K562 (cell line): ENCODE results near the gene TMEM267. TPM values are rescaled to one million over a fixed set of nuclear protein-coding genes. Genes with fewer than 3 reads are reported as not detected.
"Not testable (repeated sequence)": the region's sequence is repeated elsewhere in the genome, so short reads cannot be mapped to it uniquely, and the experiment has no call there.

Experiments
- CXXC5 ChIP-seq: fragments of 250-450 bp; sonication (Bioruptor Pico); IDR thresholded peaks from 2 replicates; pipeline ENCODE4 v1.8.0; 2022; ENCODE audit warnings: inconsistent platforms, mild to moderate bottlenecking, moderate library complexity
- EP400 ChIP-seq: fragments of 450-650 bp; IDR thresholded peaks from 2 replicates; pipeline ENCODE4 v1.6.1; 2017; ENCODE audit warnings: antibody characterized with exemption, mild to moderate bottlenecking, moderate library complexity
- ESRRA ChIP-seq: fragments of 450-650 bp; IDR thresholded peaks from 2 replicates; pipeline ENCODE4 v1.6.1; 2014; ENCODE audit warnings: low read depth, mild to moderate bottlenecking, moderate library complexity, borderline replicate concordance
- FOXK2 ChIP-seq, 2 experiments: fragments of 450-650 bp; IDR thresholded peaks in 1 of 2; conservative IDR thresholded peaks in 1 of 2; 2 replicates each; pipeline ENCODE4 v1.6.1; 2016; ENCODE audit warnings: low read depth in 2 of 2, mild to moderate bottlenecking in 1 of 2
- GTF2A2 ChIP-seq: IDR thresholded peaks from 2 replicates; pipeline ENCODE4 v1.6.1; 2016; ENCODE audit warnings: mild to moderate bottlenecking, missing genetic modification characterization, missing compliant biosample characterization
- HDGF ChIP-seq: fragments of 450-650 bp; IDR thresholded peaks from 2 replicates; pipeline ENCODE4 v1.6.1; 2016
- NFRKB ChIP-seq: fragments of 450-650 bp; IDR thresholded peaks from 2 replicates; pipeline ENCODE4 v1.6.1; 2016; ENCODE audit warnings: low read depth
- NR4A1 ChIP-seq, 2 experiments: fragments of 250-450 bp in 1 of 2; fragments of 450-650 bp in 1 of 2; sonication (Bioruptor Pico) in 1 of 2; IDR thresholded peaks; 2 replicates each; pipeline versions ENCODE4 v1.4.0 to v1.6.1; 2016 to 2020; ENCODE audit warnings: mild to moderate bottlenecking in 2 of 2, missing compliant biosample characterization in 1 of 2, missing genetic modification characterization in 1 of 2, moderate library complexity in 1 of 2
- POLR2A ChIP-seq: fragments of 450-650 bp; conservative IDR thresholded peaks from 2 replicates; pipeline ENCODE4 v1.6.1; 2016
- SMAD4 ChIP-seq: fragments of 250-450 bp; sonication (Bioruptor Pico); conservative IDR thresholded peaks from 2 replicates; pipeline ENCODE4 v1.8.0; 2021; ENCODE audit warnings: inconsistent platforms, mild to moderate bottlenecking, moderate library complexity
- SOX6 ChIP-seq: fragments of 450-650 bp; IDR thresholded peaks from 2 replicates; pipeline ENCODE4 v1.6.1; 2014; ENCODE audit warnings: mild to moderate bottlenecking
- TAF7 ChIP-seq: fragments of 450-650 bp; IDR thresholded peaks from 2 replicates; pipeline ENCODE4 v1.6.1; 2016; ENCODE audit warnings: missing genetic modification characterization, missing compliant biosample characterization
- TAF9B ChIP-seq: fragments of 450-650 bp; IDR thresholded peaks from 2 replicates; pipeline ENCODE4 v1.6.1; 2018; ENCODE audit warnings: mild to moderate bottlenecking; ENCODE audit not compliant: partially characterized antibody
- polyA plus RNA-seq, 8 experiments: library from polyadenylated mRNA; depleted of rRNA in 4 of 8; stranded (reverse) in 5 of 8; unstranded in 3 of 8; fragments of >200 nt; fragmentation: Nextera tagmentation in 2 of 8; fragmentation: Illumina TruSeq in 1 of 8; extraction: Ambion mirVana in 2 of 8; extraction: Trizol in 1 of 8; gene quantifications; 2 replicates each; pipeline versions ENCODE4 v1.2.1 to v1.2.3, GENCODE V29; 2011 to 2014; ENCODE audit warnings: inconsistent platforms in 1 of 8, missing spikeins in 1 of 8
- total RNA-seq, 7 experiments: library from RNA; depleted of rRNA in 6 of 7; stranded (reverse); fragments of >200 nt in 6 of 7; fragmentation: Illumina TruSeq in 2 of 7; extraction: Trizol in 2 of 7; gene quantifications; 2 replicates each; pipeline versions ENCODE4 v1.2.1 to v1.2.3, GENCODE V29; 2011 to 2021; ENCODE audit warnings: low replicate concordance in 1 of 7
- TF ChIP-seq, protein P1 (sequence below): fragments of 450-650 bp; IDR thresholded peaks from 2 replicates; pipeline ENCODE4 v1.6.1; 2017; ENCODE audit warnings: antibody characterized with exemption, mild to moderate bottlenecking
- TF ChIP-seq, protein P2 (sequence below): sonication (generic); formaldehyde crosslinking; IDR thresholded peaks from 2 replicates; pipeline ENCODE4 v1.8.0; 2022; ENCODE audit warnings: mild to moderate bottlenecking, missing genetic modification reagents
- TF ChIP-seq, protein P3 (sequence below), 3 experiments: fragments of 200-800 bp in 1 of 3; sonication (Bioruptor generic) in 1 of 3; sonication (generic) in 1 of 3; formaldehyde crosslinking in 1 of 3; IDR thresholded peaks; 2 replicates each; pipeline versions ENCODE4 v1.6.1 to v1.8.0; 2016 to 2022; ENCODE audit warnings: mild to moderate bottlenecking in 2 of 3, missing compliant biosample characterization in 2 of 3, missing genetic modification characterization in 2 of 3, missing genetic modification reagents in 1 of 3

The TMEM267 gene
- total and polyA plus RNA-seq, 9 of the 15 experiments (the other 6 are each of a cell fraction or from before 2014, with no cell fraction given) = 8.1 to 61.1 (median 17.8) TPM

- TF ChIP-seq, protein P1, sequence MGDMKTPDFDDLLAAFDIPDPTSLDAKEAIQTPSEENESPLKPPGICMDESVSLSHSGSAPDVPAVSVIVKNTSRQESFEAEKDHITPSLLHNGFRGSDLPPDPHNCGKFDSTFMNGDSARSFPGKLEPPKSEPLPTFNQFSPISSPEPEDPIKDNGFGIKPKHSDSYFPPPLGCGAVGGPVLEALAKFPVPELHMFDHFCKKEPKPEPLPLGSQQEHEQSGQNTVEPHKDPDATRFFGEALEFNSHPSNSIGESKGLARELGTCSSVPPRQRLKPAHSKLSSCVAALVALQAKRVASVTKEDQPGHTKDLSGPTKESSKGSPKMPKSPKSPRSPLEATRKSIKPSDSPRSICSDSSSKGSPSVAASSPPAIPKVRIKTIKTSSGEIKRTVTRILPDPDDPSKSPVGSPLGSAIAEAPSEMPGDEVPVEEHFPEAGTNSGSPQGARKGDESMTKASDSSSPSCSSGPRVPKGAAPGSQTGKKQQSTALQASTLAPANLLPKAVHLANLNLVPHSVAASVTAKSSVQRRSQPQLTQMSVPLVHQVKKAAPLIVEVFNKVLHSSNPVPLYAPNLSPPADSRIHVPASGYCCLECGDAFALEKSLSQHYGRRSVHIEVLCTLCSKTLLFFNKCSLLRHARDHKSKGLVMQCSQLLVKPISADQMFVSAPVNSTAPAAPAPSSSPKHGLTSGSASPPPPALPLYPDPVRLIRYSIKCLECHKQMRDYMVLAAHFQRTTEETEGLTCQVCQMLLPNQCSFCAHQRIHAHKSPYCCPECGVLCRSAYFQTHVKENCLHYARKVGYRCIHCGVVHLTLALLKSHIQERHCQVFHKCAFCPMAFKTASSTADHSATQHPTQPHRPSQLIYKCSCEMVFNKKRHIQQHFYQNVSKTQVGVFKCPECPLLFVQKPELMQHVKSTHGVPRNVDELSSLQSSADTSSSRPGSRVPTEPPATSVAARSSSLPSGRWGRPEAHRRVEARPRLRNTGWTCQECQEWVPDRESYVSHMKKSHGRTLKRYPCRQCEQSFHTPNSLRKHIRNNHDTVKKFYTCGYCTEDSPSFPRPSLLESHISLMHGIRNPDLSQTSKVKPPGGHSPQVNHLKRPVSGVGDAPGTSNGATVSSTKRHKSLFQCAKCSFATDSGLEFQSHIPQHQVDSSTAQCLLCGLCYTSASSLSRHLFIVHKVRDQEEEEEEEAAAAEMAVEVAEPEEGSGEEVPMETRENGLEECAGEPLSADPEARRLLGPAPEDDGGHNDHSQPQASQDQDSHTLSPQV = peak; percentile 65; the same call in 1 of the 2 replicates
- 0 out of 2 replicates have a peak, but pooled peaks have one; percentile 17 for TF ChIP-seq ESRRA
- TF ChIP-seq CXXC5 (CRISPR knock-in tag) = peak; percentile 37; the same call in 1 of the 2 replicates
- peak; percentile 90 for TF ChIP-seq NFRKB
- TF ChIP-seq POLR2A = peak; percentile 59
- peak; percentile 35 for TF ChIP-seq TAF9B
- TF ChIP-seq, protein P2, sequence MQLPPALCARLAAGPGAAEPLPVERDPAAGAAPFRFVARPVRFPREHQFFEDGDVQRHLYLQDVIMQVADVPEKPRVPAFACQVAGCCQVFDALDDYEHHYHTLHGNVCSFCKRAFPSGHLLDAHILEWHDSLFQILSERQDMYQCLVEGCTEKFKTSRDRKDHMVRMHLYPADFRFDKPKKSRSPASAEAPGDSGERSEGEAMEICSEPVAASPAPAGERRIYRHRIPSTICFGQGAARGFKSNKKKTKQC = 0 out of 2 replicates have a peak, but pooled peaks have one; percentile 42
- TF ChIP-seq FOXK2 (conservative IDR thresholded peaks at IDR 0.05 in 1 of 2, IDR thresholded peaks at IDR 0.05 in 1 of 2; ENCODE audit: low read depth in 2 of 2) = peak in 1 of 2 experiments; percentile 53; a peak in 1 of 4 replicates
- peak; percentile 45; the same call in 1 of the 2 replicates for TF ChIP-seq GTF2A2 (tag)
- peak; percentile 23; the same call in 1 of the 2 replicates for TF ChIP-seq HDGF
- peak; percentile 5; the same call in 1 of the 2 replicates for TF ChIP-seq EP400
- 0 out of 2 replicates have a peak, but pooled peaks have one; percentile 53 for TF ChIP-seq SMAD4 (CRISPR knock-in tag)
- TF ChIP-seq SOX6 = 0 out of 2 replicates have a peak, but pooled peaks have one; percentile 11
- TF ChIP-seq TAF7 (tag) = peak; percentile 71
- TF ChIP-seq, protein P3, sequence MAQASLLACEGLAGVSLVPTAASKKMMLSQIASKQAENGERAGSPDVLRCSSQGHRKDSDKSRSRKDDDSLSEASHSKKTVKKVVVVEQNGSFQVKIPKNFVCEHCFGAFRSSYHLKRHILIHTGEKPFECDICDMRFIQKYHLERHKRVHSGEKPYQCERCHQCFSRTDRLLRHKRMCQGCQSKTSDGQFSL (CRISPR knock-in tag; IDR thresholded peaks at IDR 0.05) = not testable (repeated sequence)
- TF ChIP-seq, protein P3 (tag; IDR thresholded peaks at IDR 0.05) = 0 out of 4 replicates have a peak, but pooled peaks of 1 of the 2 experiments have one; percentile 35
- TF ChIP-seq NR4A1 (CRISPR knock-in tag; IDR thresholded peaks at IDR 0.05) = not testable (repeated sequence)
- TF ChIP-seq NR4A1 (tag; IDR thresholded peaks at IDR 0.05) = peak; percentile 52; the same call in 1 of the 2 replicates
These were observed 81.1 kb downstream of the TMEM267 start (continued) for GRCh38 chr5:43402524-43403066.
